GM12891 (cell line): ENCODE results near the gene SAC3D1.

Experiments
- PAX5 ChIP-seq: IDR thresholded peaks from 2 replicates; pipeline ENCODE4 v1.6.1; 2011; ENCODE audit warnings: low read length, moderate library complexity, mild to moderate bottlenecking; ENCODE audit not compliant: insufficient read depth, severe bottlenecking
- POLR2A ChIP-seq: IDR thresholded peaks from 2 replicates; pipeline ENCODE4 v1.6.1; 2011; ENCODE audit warnings: low read depth, low read length, control low read depth
- POLR2AphosphoS5 ChIP-seq: IDR thresholded peaks from 2 replicates; pipeline ENCODE4 v1.6.1; 2011; ENCODE audit warnings: low read depth, low read length, control low read depth
- SPI1 ChIP-seq: IDR thresholded peaks from 2 replicates; pipeline ENCODE4 v1.6.1; 2011; ENCODE audit warnings: low read depth, low read length, control low read depth
- TAF1 ChIP-seq: IDR thresholded peaks from 2 replicates; pipeline ENCODE4 v1.6.1; 2011; ENCODE audit warnings: low read depth, low read length, control low read depth

- TF ChIP-seq POLR2AphosphoS5: no peak
- no peak for TF ChIP-seq POLR2A
- TF ChIP-seq TAF1: no peak
- TF ChIP-seq SPI1: no peak
- TF ChIP-seq PAX5: no peak
These were observed 33.0 kb upstream of the SAC3D1 start for GRCh38 chr11:65008016-65008415.
